Measurements from ENCODE around the gene ST13.
A peak's percentile ranks its signal among the peaks of the same experiment; 100 is the strongest.
"Not testable (repeated sequence)": the region's sequence is repeated elsewhere in the genome, so short reads cannot be mapped to it uniquely, and the experiment has no call there.

The ST13 gene

DNA sequence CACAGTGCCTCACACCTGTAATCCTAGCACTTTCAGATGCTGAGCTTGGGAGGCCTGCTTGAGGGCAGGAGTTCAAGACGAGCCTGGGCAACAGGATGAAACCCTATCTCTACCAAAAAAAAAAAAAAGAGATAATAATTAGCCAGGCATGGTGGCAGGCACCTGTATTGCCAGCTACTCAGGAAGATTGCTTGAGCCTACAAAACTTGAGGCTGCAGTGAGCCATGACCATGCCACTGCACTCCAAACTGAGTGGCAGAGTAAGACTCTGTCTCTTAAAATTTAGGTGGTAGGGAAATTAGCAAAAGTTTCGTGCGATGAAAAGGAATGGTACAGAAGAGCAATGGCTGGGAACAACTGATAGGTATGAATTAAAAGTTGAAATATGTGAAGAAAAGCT, 18.0 kb downstream of the ST13 start:
- DNase-seq (ENCODE audit: low spot score) = no peak

DNA sequence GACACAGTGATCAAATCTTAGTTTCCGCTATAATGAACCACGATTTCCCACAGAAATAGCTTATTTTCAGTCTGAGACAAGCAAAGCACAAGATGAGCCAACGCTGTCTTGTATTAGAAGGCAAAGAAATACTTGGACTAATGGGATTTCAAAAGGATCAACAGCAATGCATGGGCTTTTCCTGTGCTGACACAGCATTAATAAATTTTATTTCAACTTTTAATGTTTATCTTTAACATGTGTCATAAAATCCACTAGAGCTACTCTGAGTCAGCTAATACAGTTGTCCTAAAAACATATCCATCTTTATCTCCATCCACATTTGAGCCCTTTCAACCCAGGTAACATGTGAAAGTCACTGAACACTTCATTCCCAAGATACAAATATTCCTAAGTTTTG, 21.8 kb downstream of the ST13 start:
- no peak for DNase-seq (ENCODE audit: low spot score)

DNA sequence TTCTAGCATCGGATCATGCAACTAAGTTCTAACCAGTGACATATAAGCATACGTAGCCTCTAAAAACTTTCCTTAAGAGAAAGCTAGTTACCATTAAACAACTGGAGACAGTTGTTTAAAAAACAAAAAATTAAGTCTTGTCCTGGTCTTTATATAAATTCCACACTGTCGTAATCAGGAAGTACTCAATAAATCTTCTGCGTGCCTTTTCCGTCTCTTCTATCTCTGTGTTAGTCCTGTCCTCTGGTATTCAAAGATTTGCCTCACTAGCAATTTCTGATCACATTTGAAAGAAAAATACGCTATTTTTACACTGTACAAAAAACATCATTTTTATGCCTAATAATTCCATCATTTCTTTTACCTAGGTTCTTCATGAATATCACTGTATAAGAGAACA, 27.3 kb downstream of the ST13 start:
- no peak for DNase-seq (ENCODE audit: low spot score)

DNA sequence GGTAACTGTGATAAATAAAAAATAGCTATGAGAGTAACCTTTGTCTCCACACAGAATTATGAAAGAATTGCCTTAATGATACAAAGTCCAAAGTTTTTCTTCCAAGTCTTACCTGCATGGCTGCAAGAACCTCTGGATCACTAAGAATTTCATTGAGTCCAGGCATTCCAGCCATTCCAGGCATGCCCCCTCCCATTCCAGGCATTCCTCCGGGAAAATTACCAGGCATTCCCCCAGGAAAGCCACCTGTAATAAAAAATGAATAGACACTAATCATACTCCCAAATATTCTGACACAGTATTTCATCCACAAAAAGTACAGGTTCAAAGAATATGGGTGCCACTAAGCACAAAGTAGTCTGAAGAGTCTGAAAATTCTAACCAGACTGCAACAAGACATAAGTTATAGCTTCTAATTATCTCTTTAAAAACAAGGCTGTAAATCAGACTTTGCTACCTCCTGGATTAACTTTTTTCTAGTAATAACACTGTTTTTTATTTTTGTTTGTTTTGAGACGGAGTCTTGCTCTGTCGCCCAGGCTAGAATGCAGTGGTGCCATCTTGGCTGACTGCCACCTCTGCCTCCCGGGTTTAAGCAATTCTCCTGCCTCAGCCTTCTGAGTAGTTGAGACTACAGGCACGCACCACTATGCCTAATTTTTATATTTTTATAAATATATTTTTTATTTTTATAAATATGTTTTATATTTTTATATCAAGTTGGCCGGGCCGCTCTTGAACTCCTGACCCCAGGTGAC, 29.3 kb downstream of the ST13 start:
- no peak for DNase-seq (ENCODE audit: low spot score)

DNA sequence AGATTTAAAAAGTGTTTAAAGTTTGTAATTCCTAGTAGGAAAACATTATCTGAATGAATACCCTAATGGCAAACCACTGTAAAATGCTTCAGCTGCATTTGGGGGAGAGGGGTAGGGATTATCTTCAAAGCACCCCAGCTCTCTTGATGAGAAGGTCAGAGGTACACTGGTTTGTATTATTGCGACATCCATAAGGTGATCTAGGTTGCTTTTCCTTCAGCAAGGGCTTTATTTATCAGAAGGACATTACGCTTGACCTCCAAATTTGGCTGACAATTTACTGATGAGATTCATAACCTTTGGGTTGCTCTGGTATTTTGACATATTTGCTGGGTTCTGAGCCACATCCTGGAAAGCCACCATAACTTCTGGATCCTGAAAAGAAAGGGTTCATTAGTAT, 30.1 kb downstream of the ST13 start:
- DNase-seq (ENCODE audit: low spot score) = not testable (repeated sequence)

DNA sequence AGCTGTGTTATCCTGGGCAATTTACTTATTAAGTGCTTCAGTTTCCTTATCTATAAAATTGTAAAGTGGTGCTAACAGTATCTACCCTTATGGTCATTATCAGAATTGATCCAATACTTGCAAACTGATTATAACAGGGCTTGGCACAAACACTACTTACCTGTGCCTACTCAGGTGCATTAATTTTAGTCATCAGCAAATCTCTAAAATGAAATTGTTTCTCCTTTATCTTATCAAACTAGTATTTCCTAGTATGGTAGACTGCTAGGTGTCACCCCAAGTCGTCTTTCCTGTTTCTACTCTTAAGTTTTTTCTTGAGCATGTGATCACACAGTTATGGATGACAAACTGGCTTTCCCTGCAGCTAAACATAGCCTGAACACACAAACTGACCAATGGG, 33.0 kb downstream of the ST13 start:
- DNase-seq (ENCODE audit: low spot score) = no peak

DNA sequence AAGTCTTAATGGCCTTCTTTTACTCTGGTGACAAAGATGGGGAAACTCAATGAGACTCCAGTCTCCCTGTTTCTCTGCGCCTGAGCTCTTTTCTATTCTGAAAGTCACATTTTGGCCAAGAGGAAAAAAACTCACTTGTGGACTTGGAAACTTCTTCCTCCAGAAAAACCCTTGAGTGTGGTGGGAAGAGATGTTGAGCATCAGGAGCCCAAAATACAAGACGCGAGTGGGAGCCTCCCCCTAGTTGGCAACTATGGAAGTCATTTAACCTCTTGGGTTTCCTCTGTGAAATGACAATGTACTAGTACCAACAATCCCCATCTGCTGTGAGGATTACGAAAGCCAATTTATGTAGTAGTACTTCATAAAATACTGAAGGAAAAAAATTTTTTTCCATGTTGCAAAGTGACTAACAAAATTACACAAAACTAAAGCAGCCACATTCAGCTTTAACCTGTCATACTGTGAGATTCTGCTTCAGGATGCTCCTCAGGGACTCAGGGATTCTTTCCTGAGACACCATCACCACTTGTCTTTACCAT, 36.8 kb downstream of the ST13 start:
- DNase-seq (ENCODE audit: low spot score) = no peak

DNA sequence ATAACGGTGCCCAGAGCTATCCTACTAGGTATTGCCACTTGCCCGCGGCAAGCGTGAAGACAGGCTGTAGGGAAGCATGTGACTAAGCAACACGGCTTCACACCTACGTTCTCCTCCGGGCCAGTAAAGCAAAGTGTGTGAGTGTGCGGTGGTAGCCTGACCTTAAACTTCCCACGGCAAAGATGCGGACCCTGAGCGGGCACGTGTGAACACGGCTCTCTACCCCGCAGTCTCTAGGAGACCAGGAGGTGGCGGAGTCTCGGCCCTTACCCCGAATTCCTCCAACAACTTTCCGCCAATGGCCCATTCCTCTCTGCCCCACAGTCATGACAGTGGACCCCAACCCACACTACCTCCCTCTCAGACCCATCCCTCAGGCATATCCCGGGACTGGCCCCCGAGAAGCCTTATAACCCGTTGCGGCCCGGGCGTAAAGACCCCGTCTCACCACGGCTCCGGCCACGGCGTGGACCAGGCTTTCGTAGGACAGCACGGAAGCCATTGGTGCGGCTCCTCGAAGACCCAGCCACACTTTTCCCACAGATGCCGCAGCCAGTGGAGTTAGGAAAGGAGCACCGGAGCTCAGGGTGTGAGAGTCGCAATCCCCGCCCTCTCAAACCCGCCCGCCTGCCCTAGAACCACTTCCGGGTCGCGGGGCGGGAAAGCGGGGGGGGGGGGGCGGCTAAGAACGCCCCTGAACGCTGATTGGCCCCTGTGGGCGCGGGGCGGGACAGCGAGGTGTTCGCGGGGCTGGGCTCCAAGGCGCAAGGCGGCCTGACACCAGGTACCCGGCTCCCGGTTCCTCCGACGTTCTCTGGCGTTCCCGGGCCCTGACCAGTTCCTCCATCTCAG, 37.5 kb downstream of the ST13 start, which contains the start of gene SLC25A17:
SLC25A17 (minus strand) TSS at position 600 of the 852 bp plus-strand sequence; CDS start at position 502, 98 bp downstream.
- peak; percentile 88 for DNase-seq (ENCODE audit: low spot score)

DNA sequence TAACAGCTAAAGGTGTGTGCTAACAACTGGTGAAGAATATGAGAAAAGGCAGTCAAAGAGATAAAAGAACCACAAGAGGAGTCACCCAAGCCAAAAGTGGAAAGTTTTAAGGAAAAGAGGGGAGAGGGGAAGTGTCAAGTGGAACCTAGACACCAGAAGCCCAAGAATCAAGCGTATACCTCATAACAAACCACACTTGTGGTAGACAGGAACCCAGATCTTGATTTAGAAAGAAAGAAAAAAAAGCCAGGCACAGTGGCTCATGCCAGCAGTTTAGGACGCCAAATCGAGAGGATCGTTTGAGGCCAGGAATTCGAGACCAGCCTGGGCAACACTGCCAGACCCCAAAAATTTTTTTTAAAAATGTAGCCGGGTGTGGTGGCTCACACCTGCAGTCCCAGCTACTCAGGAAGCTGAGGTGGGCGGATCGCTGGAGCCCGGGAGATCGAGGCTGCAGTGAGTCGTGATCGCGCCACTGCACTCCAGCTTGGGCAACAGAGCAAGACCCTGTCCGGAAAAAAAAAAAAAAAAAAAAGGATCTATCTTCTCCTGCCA, 38.2 kb downstream of the ST13 start:
- DNase-seq (ENCODE audit: low spot score) = peak; percentile 27

DNA sequence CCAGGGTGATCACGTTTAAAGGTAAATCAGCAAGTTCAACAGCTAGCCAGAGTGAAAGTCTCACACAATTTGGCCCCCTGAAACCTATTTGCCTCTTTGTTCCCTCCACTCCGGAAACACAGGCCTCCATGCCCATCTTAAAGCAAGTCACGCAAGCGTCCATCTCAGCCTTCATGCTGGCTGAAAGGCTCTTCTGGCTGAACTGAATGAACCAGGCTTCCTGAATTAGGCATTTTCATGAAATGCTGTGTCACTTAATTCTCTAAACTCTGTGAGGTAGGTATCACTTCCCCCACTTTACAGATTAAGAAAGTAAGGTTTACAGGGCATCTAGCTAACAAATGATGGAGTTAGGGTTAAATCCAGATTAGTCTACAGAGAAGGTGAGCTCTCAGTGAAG, 38.7 kb downstream of the ST13 start:
- DNase-seq (ENCODE audit: low spot score) = no peak

DNA sequence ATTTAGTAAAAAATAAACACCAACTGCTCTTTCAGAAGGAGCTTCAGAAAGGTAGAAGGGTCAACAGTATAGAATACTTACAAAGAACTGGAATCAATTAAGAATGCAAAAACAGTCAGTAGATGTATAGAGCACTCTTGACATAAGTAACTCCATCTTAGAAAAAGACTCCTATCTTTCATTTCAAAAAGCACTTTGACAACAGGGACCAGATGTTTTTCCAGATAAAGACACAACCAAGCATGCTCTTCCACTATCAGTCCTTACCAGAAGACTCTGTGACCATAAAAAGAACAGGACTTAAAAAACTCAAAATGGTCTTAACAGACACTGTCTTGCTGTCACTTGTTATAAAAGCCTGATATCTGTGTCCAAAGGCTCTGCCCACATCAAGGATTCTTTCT, 42.5 kb downstream of the ST13 start:
- peak; percentile 57 for DNase-seq (ENCODE audit: low spot score)

DNA sequence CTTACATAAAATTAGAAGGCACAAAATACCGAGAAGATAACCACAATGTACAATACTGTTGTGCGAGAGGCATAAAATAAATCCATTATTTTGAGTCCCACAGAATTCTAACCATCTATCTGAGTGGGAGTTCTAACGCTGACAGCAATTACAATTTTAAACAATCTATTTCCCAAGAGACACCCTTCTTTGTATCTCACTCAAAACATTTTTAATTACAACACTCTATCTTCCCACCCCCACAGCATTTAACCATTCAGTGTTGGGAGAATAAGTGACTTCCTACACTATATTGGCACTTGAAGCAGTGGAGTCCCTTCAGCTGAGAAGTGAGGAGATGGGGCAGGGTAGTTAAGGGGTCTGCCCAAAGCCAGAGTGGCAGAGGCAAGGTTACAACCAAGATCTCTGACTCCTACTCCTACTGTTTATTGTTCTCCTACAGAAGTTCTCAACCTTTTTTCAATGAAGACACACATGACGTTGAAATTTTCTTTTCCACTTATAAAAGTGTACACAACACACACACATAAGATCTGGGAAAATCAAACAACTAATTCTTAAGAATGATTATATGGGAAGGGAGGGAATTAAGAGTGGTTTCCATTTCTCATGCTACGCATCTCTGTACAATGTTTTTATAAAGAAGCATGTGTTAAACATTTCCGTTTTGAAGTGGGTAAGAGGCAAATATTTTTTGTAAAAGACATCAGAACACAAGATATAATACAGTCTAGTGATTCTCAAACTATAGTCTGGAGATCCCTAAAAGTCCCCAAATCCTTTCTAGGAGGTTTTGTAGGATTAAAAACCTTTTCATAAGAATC, 48.2 kb downstream of the ST13 start:
- DNase-seq (ENCODE audit: low spot score) = no peak

DNA sequence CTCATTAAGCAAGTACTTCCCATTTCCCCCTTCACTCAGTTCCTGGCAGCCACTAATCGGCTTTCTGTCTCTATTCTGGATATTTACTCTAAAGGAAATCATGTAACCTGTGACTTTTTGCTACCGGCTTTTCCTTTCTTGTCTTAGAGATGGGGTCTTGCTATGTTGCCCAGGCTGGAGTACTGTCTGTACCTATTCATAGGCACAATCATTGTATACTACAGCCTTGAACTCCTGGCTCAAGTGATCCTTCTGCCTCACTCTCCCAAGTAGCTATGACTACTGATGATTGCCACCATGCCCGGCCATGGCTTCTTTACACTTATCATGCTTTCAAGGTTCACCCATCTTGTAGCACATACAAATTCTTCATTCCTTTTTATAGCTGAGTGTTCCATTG, 49.7 kb downstream of the ST13 start:
- DNase-seq (ENCODE audit: low spot score) = no peak

DNA sequence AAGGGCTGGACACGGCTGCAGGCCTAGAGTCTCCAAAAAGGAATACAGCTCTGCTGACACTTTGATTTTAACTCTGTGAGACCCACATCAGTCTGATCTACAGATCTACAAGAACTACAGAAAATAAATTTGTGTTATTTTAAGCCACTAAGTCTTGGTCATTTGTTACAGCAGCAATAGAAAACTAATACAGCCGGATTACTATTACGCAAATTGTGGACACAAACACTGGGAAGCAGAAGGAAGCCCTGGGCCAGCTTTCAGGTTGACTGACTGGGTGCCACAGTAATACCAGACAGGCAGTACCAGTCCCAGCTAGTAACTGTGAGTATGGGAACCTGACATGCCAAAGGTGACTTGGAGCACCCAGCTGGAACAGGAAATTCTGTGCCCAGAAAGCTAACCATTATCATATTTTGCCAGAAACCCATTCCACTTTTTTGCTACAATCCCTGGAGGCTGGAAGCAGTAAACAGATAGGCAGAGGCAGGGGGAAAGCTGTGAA, 50.7 kb downstream of the ST13 start:
- DNase-seq (ENCODE audit: low spot score) = no peak

DNA sequence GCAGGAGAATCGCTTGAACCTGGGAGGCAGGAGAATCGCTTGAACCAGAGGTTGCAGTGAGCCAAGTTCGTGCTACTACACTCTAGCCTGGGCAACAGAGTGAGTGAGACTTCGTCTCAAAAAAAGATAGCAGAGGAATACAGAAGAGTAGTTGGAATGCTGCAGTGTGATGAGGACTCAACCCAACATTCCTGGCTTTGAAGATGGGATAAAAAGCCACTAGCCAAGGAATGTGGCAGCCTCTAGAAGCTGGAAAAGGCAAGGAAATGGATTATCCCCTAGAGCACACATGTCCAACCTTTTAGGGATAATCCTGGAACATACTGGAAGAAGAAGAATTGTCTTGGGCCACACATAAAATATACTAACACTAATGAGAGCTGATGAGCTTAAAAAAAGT, 51.2 kb downstream of the ST13 start:
- no peak for DNase-seq (ENCODE audit: low spot score)

DNA sequence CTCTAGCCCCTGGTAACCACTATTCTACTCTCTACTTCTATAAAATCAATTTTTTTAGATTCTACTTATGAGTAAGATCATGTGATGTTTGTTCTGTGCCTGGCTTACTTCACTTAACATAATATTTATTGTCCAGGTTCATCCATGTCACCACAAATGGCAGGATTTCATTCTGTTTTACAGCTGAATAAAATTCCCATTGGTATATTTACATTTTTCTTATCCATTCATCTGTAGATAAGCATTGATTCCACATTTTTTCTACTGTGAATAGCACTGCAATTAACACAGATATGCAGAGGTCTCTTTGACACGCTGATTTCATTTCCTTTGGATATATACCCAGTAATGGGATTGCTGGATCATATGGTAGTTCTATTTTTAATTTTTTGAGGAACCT, 53.1 kb downstream of the ST13 start:
- no peak for DNase-seq (ENCODE audit: low spot score)

DNA sequence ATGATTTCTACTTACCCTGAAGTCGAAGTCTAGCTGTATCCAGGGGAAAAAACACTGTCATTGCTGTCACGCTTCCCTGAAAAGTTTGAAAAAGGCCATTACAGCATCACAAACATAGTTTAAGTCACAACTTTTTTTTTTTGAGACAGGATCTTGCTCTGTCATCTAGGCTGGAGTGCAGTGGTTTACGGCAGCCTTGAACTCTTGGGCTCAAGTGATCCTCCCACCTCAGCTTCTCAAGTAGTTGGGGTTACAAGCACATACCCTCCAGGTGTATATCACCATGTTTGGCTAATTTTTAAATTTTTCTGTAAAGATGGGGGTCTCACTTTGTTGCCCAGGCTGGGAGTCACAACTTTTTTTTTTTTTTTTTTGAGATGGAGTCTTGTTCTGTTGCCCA, 57.4 kb downstream of the ST13 start:
- DNase-seq (ENCODE audit: low spot score) = no peak

DNA sequence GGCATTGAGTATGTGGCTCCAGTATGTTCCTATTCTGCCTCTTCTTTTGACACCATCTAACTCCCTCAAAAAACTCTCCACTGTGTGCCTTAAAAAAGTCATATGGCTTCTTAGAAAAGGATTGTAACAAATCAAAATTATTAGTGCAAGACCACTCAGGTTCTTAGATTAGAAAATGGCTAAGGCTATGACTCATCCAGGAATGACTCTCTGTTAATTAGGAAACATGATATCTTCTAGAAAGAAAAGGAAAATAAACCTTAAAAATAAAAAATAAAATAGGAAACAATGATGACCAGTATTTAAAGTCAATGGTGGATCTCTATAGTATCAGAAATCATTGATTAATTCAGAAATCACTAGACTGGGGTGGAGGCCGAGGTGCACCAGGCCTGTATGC, 59.0 kb downstream of the ST13 start:
- DNase-seq (ENCODE audit: low spot score) = no peak

DNA sequence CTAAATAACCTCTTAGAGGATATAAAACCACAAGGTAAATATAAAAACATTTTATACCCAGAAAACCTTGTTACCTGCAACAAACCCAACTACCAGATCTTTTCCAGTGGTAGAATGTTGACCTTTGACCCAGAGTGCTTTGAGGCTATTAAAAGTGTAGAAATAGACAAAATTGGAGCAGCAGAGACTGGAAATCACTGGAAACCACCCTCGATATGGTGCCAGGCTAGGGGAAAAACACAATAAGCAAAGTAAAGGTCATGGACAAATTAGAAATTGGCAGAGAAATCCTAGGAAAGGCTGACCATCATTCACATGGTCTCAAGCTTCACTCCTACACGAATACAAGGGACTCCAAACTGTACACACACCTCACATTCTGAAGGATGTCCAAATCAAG, 64.0 kb downstream of the ST13 start:
- no peak for DNase-seq (ENCODE audit: low spot score)

DNA sequence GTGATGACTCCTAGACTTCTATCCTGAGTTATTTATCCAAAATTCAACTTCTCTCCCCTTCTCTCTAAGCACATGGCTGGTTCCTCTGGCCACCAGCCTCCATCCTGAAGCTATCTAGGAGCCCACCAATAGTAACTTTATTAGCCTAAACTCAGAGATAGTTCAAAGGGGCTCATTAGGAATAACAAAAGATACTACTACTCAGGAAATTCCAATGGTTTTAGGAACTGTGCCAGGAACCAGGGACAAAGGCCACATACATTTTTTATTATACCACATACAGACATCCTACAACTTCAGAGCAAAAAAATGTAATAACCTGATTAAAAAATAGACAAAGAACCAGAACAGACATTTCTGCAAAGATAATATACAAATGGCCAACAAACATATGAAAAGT, 65.2 kb downstream of the ST13 start:
- DNase-seq (ENCODE audit: low spot score) = no peak

DNA sequence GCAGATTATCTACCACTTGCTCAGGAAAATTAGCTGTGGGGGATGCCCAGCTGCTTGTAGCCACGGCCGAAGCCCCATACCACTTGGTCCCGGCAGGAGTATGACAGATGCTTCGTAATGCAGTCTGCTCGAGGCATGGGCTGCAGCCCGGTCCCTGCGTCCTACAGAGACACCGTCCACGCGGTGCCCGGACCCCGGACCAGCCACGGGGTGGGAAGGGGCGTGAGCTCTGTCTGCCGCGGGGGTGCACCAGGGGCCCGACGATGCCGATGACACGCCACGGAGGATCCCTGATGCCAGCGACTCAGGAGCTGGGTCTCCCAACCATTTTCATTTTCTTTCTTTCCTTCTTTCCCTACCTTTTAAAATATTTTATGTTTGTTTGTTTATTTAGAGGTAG, 67.3 kb downstream of the ST13 start:
- no peak for DNase-seq (ENCODE audit: low spot score)

DNA sequence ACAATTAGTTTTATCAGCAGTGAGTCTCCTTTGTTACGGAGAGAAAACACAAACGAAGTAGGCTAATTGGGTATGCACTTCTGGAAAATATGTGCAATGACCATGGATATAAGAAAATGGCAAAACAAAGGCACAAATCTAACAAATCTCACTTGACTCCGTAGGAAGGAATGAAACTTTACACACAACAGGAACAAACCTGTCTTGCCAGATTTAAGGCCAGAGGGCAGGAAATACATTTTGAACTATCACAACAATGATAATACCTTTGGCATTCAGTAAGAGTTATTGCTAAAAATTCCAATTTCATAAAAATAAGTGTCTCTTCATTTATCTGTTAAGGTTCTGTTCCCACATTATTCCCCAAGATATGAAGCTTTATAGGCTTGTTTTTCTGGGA, 73.9 kb downstream of the ST13 start:
- no peak for DNase-seq (ENCODE audit: low spot score)
